Myometrial cell (primary cell): ENCODE data around the gene NT5C. TPM values are rescaled to one million over a fixed set of nuclear protein-coding genes. Genes with fewer than 3 reads are reported as not detected.

Experiments
- total RNA-seq: library from RNA; depleted of rRNA; stranded (reverse); fragments of >200 nt; gene quantifications from 2 replicates; pipeline ENCODE4 v1.2.3, GENCODE V29; 2015

Gene NT5C
- total RNA-seq, result 120 TPM in 2 replicates

DNA sequence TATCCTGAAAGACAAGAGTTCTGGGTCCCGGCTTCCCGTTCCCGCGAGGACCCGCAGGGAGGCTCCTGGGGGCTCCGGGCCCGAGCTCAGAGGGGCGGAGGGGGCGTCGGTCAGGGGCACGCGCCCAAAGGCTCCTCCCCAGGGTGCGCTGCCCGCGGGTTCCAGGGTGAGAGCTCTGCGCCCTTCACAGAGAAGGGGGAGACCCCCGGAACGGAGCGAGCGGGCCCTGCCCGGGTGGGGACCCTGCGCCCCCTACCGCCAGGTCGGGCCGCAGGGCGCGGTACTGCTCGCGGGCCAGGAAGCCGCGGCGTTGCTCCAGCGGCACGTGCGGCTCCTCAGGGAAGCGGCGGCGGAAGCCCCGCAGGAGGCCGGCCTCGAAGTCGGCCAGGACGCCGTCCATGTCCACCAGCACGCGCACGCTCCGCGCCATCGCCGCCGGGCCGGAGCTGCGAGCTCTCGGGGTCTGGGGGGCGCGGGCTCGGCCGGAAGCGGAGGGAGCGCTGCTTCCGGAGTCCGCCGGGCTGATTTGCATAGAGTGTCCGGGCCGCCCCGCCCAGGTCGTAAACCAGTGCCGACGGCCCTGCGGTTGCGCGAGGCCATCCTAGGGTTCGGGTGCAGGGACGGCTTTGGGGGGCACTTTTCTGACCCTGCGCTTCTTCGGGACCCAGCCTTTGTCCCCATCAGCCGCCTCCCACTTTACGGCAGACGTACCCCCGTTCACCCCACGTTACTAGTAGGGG is at the start of gene NT5C:
TSS of gene NT5C (minus strand) at position 465 of the 740 bp plus-strand sequence. CDS start at position 430, 35 bp downstream.

GRCh38 chr17:75154195-75155106 is 22.9 kb upstream of the NT5C start, which contains the start of gene JPT1:
TSS of gene JPT1 (minus strand) at chr17:75154512. CDS start at chr17:75154397, 115 bp downstream.

GRCh38 chr17:75109407-75110233 is 21.9 kb downstream of the NT5C start, which contains the start of gene ARMC7:
TSS of gene ARMC7 (plus strand) at chr17:75109969. CDS start at chr17:75110289, 320 bp downstream.

GRCh38 chr17:75087558-75088453 is 43.7 kb downstream of the NT5C start, which contains the start of gene SLC16A5:
TSS of gene SLC16A5 (plus strand) at chr17:75087954. CDS start at chr17:75093637, 5,683 bp downstream.

Other genes starting within 250 kb of the NT5C start
- not detected in 2 replicates for gene FADS6, start 238.1 kb downstream of the NT5C start, total RNA-seq
- gene USH1G, start 208.5 kb downstream of the NT5C start, total RNA-seq, result not detected in 2 replicates
- gene OTOP2, start 207.5 kb downstream of the NT5C start, total RNA-seq, result not detected in 2 replicates
- gene OTOP3, start 195.8 kb downstream of the NT5C start, total RNA-seq, result not detected in 2 replicates
- gene HID1, start 159.0 kb downstream of the NT5C start, total RNA-seq, result under 0.01 and 0.53 TPM in 2 replicates
- 26.4 and 34.0 TPM in 2 replicates for gene CDR2L, start 144.1 kb downstream of the NT5C start, total RNA-seq
- 65.7 and 94.5 TPM in 2 replicates for gene MRPL58, start 119.1 kb downstream of the NT5C start, total RNA-seq
- 375 and 445 TPM in 2 replicates for gene ATP5PD, start 84.8 kb downstream of the NT5C start, total RNA-seq
- 19.7 and 20.8 TPM in 2 replicates for gene KCTD2, start 84.5 kb downstream of the NT5C start, total RNA-seq
- 12.1 and 20.2 TPM in 2 replicates for gene SLC16A5, start 43.8 kb downstream of the NT5C start, total RNA-seq
- gene ARMC7, start 21.8 kb downstream of the NT5C start, total RNA-seq, result 2.0 and 6.4 TPM in 2 replicates
- 272 and 335 TPM in 2 replicates for gene JPT1, start 22.8 kb upstream of the NT5C start, total RNA-seq
- 87.7 and 98.0 TPM in 2 replicates for gene SUMO2, start 51.2 kb upstream of the NT5C start, total RNA-seq
- 32.1 and 38.9 TPM in 2 replicates for gene NUP85, start 73.9 kb upstream of the NT5C start, total RNA-seq
- gene GGA3, start 129.9 kb upstream of the NT5C start, total RNA-seq, result 13.6 and 19.6 TPM in 2 replicates
- 46.6 and 51.3 TPM in 2 replicates for gene MRPS7, start 130.1 kb upstream of the NT5C start, total RNA-seq
- gene MIF4GD, start 139.5 kb upstream of the NT5C start, total RNA-seq, result 9.8 and 16.0 TPM in 2 replicates
- 4.8 and 8.1 TPM in 2 replicates for gene SLC25A19, start 157.7 kb upstream of the NT5C start, total RNA-seq